GM23338 (cell line): ENCODE results near the gene PTPRE. TPM values are rescaled to one million over a fixed set of nuclear protein-coding genes. Genes with fewer than 3 reads are reported as not detected.

ENCODE experiments used
- ATAC-seq: fragments of 200-7000 bp; cut with Tn5 transposase; 3 replicates; pipeline ENCODE4 v1.9.1; 2020
- DNase-seq: peaks from one replicate; pipeline ENCODE4 v3.0.0-alpha.2; 2015; ENCODE audit warnings: low spot score
- H2AFZ ChIP-seq: fragments of 200-600 bp; sonication (generic); 2 replicates; pipeline ENCODE4 v1.8.0; 2016; ENCODE audit warnings: antibody characterized with exemption, mild to moderate bottlenecking, moderate library complexity
- H3F3A ChIP-seq: fragments of 200-600 bp; sonication (generic); replicated peaks from 2 replicates; pipeline ENCODE4 v1.8.0; 2017; ENCODE audit warnings: antibody characterized with exemption, mixed run types, low read depth
- H3K27ac ChIP-seq: fragments of 200-600 bp; sonication (generic); 2 replicates; pipeline ENCODE4 v1.6.1; 2016; ENCODE audit warnings: low read depth
- H3K27me3 ChIP-seq: fragments of 200-600 bp; sonication (generic); 2 replicates; pipeline ENCODE4 v1.8.0; 2016; ENCODE audit warnings: mild to moderate bottlenecking, mixed run types, moderate library complexity; ENCODE audit not compliant: insufficient read depth
- H3K36me3 ChIP-seq: fragments of 200-600 bp; sonication (generic); 2 replicates; pipeline ENCODE4 v1.8.0; 2016; ENCODE audit warnings: mild to moderate bottlenecking; ENCODE audit not compliant: insufficient read depth
- H3K4me1 ChIP-seq: fragments of 200-600 bp; sonication (generic); 2 replicates; pipeline ENCODE4 v1.8.0; 2016; ENCODE audit warnings: mild to moderate bottlenecking, moderate library complexity; ENCODE audit not compliant: insufficient read depth
- H3K4me2 ChIP-seq: fragments of 200-600 bp; sonication (generic); 2 replicates; pipeline ENCODE4 v1.7.1; 2017; ENCODE audit warnings: mixed run types
- H3K4me3 ChIP-seq: fragments of 200-600 bp; sonication (generic); 2 replicates; pipeline ENCODE4 v1.6.1; 2016; ENCODE audit warnings: mixed run types
- H3K79me2 ChIP-seq: fragments of 200-600 bp; sonication (generic); replicated peaks from 2 replicates; pipeline ENCODE4 v1.8.0; 2017; ENCODE audit warnings: mild to moderate bottlenecking; ENCODE audit not compliant: insufficient read depth
- H3K9me2 ChIP-seq: fragments of 200-600 bp; sonication (generic); 2 replicates; pipeline ENCODE4 v1.8.0; 2017; ENCODE audit not compliant: insufficient read depth
- H4K20me1 ChIP-seq: fragments of 200-600 bp; sonication (generic); replicated peaks from 2 replicates; pipeline ENCODE4 v1.8.0; 2017; ENCODE audit warnings: mild to moderate bottlenecking; ENCODE audit not compliant: insufficient read depth
- H3K27ac Mint-ChIP-seq: 2 replicates; pipeline ENCODE4 v1.8.0; 2020; ENCODE audit warnings: inconsistent platforms, mild to moderate bottlenecking, moderate library complexity, mixed read lengths
- H3K27me3 Mint-ChIP-seq: 3 replicates; pipeline ENCODE4 v1.8.0; 2022; ENCODE audit warnings: low read depth, mild to moderate bottlenecking, moderate library complexity, mixed read lengths, inconsistent platforms; ENCODE audit not compliant: insufficient read depth, poor library complexity
- H3K36me3 Mint-ChIP-seq: 3 replicates; pipeline ENCODE4 v1.8.0; 2021; ENCODE audit warnings: low read depth, mild to moderate bottlenecking, inconsistent platforms, moderate library complexity, mixed read lengths
- H3K4me1 Mint-ChIP-seq: 3 replicates; pipeline ENCODE4 v1.8.0; 2020; ENCODE audit warnings: mild to moderate bottlenecking, inconsistent platforms, mixed read lengths
- H3K4me3 Mint-ChIP-seq: 3 replicates; pipeline ENCODE4 v1.8.0; 2021; ENCODE audit warnings: moderate library complexity, mild to moderate bottlenecking, inconsistent platforms, mixed read lengths
- H3K9me3 Mint-ChIP-seq: 3 replicates; pipeline ENCODE4 v1.8.0; 2020; ENCODE audit warnings: moderate library complexity, mild to moderate bottlenecking, inconsistent platforms, mixed read lengths
- CREB1 ChIP-seq: fragments of 250-450 bp; sonication (Bioruptor Pico); IDR thresholded peaks from 2 replicates; pipeline ENCODE4 v1.5.0; 2020; ENCODE audit warnings: low read depth, mild to moderate bottlenecking, moderate library complexity
- CTCF ChIP-seq, 2 experiments: fragments of 200-600 bp in 1 of 2; sonication (generic) in 1 of 2; conservative IDR thresholded peaks; 2 replicates each; pipeline versions ENCODE4 v1.5.1 to v1.6.1; 2016 to 2017; ENCODE audit warnings: antibody characterized with exemption in 2 of 2, low read depth in 2 of 2, mild to moderate bottlenecking in 2 of 2, moderate library complexity in 1 of 2
- ETS1 ChIP-seq: IDR thresholded peaks from 2 replicates; pipeline ENCODE4 v1.6.1; 2016; ENCODE audit warnings: antibody characterized with exemption
- EZH2 ChIP-seq: fragments of 200-600 bp; sonication (generic); IDR thresholded peaks from one replicate; pipeline ENCODE4 v1.8.0; 2017; ENCODE audit warnings: antibody characterized with exemption, mild to moderate bottlenecking, low read depth; ENCODE audit not compliant: unreplicated experiment
- EZH2phosphoT487 ChIP-seq: fragments of 200-600 bp; sonication (generic); IDR thresholded peaks from one replicate; pipeline ENCODE4 v1.8.1; 2018; ENCODE audit warnings: antibody characterized with exemption; ENCODE audit not compliant: unreplicated experiment
- JUNB ChIP-seq: IDR thresholded peaks from one replicate; pipeline ENCODE4 v1.6.1; 2016; ENCODE audit warnings: antibody characterized with exemption; ENCODE audit not compliant: unreplicated experiment
- NANOG ChIP-seq: IDR thresholded peaks from 2 replicates; pipeline ENCODE4 v1.6.1; 2016; ENCODE audit warnings: antibody characterized with exemption, borderline replicate concordance
- POLR2AphosphoS5 ChIP-seq: IDR thresholded peaks from 2 replicates; pipeline ENCODE4 v1.6.1; 2016; ENCODE audit warnings: antibody characterized with exemption, low read depth
- ZNF114 ChIP-seq: fragments of 250-450 bp; sonication (Bioruptor Pico); IDR thresholded peaks from 2 replicates; pipeline ENCODE4 v1.5.0; 2020; ENCODE audit warnings: mild to moderate bottlenecking, moderate library complexity
- ZNF331 ChIP-seq: fragments of 250-450 bp; sonication (Bioruptor Pico); IDR thresholded peaks from 2 replicates; pipeline ENCODE4 v1.5.0; 2020; ENCODE audit warnings: low read depth, mild to moderate bottlenecking, moderate library complexity
- polyA plus RNA-seq: library from polyadenylated mRNA; unstranded; fragments of >200 nt; fragmentation: Nextera tagmentation; extraction: Ambion mirVana; gene quantifications from 2 replicates; pipeline ENCODE4 v1.2.1, GENCODE V29; 2016
- total RNA-seq: library from RNA; depleted of rRNA; stranded (reverse); fragments of >200 nt; shearing (Covaris generic); gene quantifications from 2 replicates; pipeline ENCODE4 v1.2.3, GENCODE V29; 2014
- TF ChIP-seq, protein P1 (sequence below): fragments of 250-450 bp; sonication (Bioruptor Pico); IDR thresholded peaks from 2 replicates; pipeline ENCODE4 v1.5.0; 2020; ENCODE audit warnings: mild to moderate bottlenecking, moderate library complexity

PTPRE gene
- total and polyA plus RNA-seq, 2 experiments from 2014 or later = 0.34 to 0.42 TPM

DNA sequence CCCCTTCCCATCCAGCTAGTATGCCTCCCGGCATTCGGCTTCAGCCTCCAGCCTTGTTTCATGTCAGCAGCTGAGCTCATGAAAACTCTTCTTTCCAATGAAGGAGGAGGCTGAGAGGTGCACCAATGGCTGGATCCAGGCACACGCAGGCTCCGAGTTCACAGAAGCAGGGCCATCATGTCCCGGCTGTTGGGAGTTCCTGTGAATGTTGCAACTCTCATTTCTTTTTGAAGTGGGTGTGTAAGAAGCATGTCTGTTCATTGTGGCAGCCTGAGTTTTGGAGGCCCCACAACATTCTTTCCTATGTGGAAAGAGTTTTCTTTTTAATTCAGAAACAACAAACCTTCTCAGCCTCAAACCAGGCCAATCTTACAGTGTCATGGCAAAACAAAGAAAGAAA is 89.7 kb downstream of the PTPRE start:
- H3K9me2 ChIP-seq = no peaks in the 10 kb centered on the region
- H3K4me1 ChIP-seq = no peaks in the 10 kb centered on the region
- DNase-seq (no peak), ATAC-seq (no peak)
- no peaks in the 10 kb centered on the region for H3K79me2 ChIP-seq
- peaks cover 8% of the 10 kb centered on the region; the same call in 1 of the 3 replicates for H3K4me1 Mint-ChIP-seq
- H3K9me3 Mint-ChIP-seq = no peaks in the 10 kb centered on the region
- no peaks in the 10 kb centered on the region for H3K36me3 Mint-ChIP-seq
- H3K4me3 Mint-ChIP-seq = no peak overlapping the region
- H3K4me3 ChIP-seq = no peak overlapping the region
- no peak for TF ChIP-seq ZNF114
- TF ChIP-seq NANOG = no peak
- no peak for TF ChIP-seq CTCF (conservative IDR thresholded peaks at IDR 0.05; ENCODE audit: low read depth in 2 of 2)
- TF ChIP-seq ZNF331 (CRISPR knock-in tag) = no peak
- no peak for TF ChIP-seq CREB1 (CRISPR knock-in tag)
- no peak for TF ChIP-seq EZH2phosphoT487
- TF ChIP-seq ETS1 = no peak
- no peak overlapping the region for H3K4me2 ChIP-seq
- H3K27me3 ChIP-seq = no peaks in the 10 kb centered on the region
- no peaks in the 10 kb centered on the region for H3F3A ChIP-seq
- peaks cover 4% of the 10 kb centered on the region for H3K27me3 Mint-ChIP-seq
- H2AFZ ChIP-seq = no peak overlapping the region
- H3K27ac ChIP-seq = no peak overlapping the region
- H3K27ac Mint-ChIP-seq = no peak overlapping the region
- no peaks in the 10 kb centered on the region for H3K36me3 ChIP-seq
- no peaks in the 10 kb centered on the region for H4K20me1 ChIP-seq

DNA sequence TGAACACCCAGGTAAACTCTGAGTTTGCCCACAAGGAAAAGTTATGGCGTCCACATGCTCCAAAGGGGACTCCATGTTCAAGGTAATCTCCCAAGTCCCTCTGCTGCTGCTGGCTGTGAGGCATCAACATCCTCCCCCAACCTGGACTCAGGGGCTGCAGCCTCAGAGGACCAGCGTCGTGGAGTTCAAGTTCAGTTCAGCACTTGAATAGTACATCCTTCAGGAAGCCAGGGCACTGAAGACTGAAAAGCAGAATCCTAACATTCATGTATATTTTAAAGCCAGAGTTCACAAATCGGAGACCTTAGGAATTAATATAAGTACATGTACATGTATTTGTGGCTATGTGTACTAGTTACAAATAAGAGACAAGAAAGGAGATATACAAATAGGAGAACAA is 90.4 kb downstream of the PTPRE start:
- no peak overlapping the region for H3K27ac ChIP-seq
- no peak overlapping the region for H3K4me2 ChIP-seq
- no peak overlapping the region for H3K4me3 Mint-ChIP-seq
- TF ChIP-seq POLR2AphosphoS5 = no peak
- TF ChIP-seq EZH2 = no peak
- TF ChIP-seq, protein P1, sequence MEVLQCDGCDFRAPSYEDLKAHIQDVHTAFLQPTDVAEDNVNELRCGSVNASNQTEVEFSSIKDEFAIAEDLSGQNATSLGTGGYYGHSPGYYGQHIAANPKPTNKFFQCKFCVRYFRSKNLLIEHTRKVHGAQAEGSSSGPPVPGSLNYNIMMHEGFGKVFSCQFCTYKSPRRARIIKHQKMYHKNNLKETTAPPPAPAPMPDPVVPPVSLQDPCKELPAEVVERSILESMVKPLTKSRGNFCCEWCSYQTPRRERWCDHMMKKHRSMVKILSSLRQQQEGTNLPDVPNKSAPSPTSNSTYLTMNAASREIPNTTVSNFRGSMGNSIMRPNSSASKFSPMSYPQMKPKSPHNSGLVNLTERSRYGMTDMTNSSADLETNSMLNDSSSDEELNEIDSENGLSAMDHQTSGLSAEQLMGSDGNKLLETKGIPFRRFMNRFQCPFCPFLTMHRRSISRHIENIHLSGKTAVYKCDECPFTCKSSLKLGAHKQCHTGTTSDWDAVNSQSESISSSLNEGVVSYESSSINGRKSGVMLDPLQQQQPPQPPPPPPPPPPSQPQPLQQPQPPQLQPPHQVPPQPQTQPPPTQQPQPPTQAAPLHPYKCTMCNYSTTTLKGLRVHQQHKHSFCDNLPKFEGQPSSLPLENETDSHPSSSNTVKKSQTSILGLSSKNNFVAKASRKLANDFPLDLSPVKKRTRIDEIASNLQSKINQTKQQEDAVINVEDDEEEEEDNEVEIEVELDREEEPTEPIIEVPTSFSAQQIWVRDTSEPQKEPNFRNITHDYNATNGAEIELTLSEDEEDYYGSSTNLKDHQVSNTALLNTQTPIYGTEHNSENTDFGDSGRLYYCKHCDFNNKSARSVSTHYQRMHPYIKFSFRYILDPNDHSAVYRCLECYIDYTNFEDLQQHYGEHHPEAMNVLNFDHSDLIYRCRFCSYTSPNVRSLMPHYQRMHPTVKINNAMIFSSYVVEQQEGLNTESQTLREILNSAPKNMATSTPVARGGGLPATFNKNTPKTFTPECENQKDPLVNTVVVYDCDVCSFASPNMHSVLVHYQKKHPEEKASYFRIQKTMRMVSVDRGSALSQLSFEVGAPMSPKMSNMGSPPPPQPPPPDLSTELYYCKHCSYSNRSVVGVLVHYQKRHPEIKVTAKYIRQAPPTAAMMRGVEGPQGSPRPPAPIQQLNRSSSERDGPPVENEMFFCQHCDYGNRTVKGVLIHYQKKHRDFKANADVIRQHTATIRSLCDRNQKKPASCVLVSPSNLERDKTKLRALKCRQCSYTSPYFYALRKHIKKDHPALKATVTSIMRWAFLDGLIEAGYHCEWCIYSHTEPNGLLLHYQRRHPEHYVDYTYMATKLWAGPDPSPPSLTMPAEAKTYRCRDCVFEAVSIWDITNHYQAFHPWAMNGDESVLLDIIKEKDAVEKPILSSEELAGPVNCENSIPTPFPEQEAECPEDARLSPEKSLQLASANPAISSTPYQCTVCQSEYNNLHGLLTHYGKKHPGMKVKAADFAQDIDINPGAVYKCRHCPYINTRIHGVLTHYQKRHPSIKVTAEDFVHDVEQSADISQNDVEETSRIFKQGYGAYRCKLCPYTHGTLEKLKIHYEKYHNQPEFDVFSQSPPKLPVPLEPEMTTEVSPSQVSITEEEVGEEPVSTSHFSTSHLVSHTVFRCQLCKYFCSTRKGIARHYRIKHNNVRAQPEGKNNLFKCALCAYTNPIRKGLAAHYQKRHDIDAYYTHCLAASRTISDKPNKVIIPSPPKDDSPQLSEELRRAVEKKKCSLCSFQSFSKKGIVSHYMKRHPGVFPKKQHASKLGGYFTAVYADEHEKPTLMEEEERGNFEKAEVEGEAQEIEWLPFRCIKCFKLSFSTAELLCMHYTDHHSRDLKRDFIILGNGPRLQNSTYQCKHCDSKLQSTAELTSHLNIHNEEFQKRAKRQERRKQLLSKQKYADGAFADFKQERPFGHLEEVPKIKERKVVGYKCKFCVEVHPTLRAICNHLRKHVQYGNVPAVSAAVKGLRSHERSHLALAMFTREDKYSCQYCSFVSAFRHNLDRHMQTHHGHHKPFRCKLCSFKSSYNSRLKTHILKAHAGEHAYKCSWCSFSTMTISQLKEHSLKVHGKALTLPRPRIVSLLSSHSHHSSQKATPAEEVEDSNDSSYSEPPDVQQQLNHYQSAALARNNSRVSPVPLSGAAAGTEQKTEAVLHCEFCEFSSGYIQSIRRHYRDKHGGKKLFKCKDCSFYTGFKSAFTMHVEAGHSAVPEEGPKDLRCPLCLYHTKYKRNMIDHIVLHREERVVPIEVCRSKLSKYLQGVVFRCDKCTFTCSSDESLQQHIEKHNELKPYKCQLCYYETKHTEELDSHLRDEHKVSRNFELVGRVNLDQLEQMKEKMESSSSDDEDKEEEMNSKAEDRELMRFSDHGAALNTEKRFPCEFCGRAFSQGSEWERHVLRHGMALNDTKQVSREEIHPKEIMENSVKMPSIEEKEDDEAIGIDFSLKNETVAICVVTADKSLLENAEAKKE (CRISPR knock-in tag) = no peak
- TF ChIP-seq EZH2phosphoT487 = no peak
- TF ChIP-seq ETS1 = no peak
- TF ChIP-seq CREB1 (CRISPR knock-in tag) = no peak
- TF ChIP-seq JUNB = no peak

More for the DNA sequence above, 90.4 kb downstream of the PTPRE start:
- H3K27me3 ChIP-seq = no peaks in the 10 kb centered on the region
- Mint-ChIP-seq H3K9me3 (no peaks in the 10 kb centered on the region), H3K36me3 (no peaks in the 10 kb centered on the region), H3K4me1 (peaks cover 13% of the 10 kb centered on the region; the same call in 2 of the 3 replicates), H3K27ac (no peak overlapping the region), H3K27me3 (peaks cover 4% of the 10 kb centered on the region)
- H3F3A ChIP-seq = no peaks in the 10 kb centered on the region
- H3K36me3 ChIP-seq = no peaks in the 10 kb centered on the region
- no peaks in the 10 kb centered on the region for H3K4me1 ChIP-seq
- H2AFZ ChIP-seq = no peak overlapping the region
- no peaks in the 10 kb centered on the region for H3K9me2 ChIP-seq
- DNase-seq = no peak
- H3K79me2 ChIP-seq = no peaks in the 10 kb centered on the region
- no peak overlapping the region for H3K4me3 ChIP-seq
- ATAC-seq = no peak
- no peaks in the 10 kb centered on the region for H4K20me1 ChIP-seq
